GM12801 (cell line): ENCODE results near the gene ADGRD1.

ENCODE experiments used
- TF ChIP-seq, protein P1 (sequence below): IDR thresholded peaks from one replicate; pipeline ENCODE4 v1.5.1; 2011; ENCODE audit warnings: control low read depth; ENCODE audit not compliant: insufficient read length; ENCODE audit errors: extremely low read depth

Gene ADGRD1

DNA sequence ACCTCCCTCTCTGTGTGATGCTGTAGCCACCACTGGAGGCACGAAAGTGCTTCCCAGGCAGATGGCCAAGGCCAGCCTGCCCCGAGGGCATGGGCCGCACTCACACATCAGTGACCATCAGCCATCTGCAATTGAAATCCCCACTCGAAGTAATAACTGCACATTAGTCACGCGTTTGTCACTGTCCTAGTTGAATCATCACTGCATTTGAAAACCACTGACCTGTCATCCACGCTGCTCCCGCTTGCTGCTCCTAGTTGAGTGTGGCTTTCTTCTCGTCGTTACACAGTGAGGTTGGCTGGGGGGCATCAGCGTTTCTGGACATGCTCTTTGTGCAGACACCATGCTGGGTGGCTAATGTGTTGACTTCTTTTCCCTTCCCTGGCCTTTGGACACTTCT lies 176.1 kb downstream of the ADGRD1 start:
- TF ChIP-seq, protein P1, sequence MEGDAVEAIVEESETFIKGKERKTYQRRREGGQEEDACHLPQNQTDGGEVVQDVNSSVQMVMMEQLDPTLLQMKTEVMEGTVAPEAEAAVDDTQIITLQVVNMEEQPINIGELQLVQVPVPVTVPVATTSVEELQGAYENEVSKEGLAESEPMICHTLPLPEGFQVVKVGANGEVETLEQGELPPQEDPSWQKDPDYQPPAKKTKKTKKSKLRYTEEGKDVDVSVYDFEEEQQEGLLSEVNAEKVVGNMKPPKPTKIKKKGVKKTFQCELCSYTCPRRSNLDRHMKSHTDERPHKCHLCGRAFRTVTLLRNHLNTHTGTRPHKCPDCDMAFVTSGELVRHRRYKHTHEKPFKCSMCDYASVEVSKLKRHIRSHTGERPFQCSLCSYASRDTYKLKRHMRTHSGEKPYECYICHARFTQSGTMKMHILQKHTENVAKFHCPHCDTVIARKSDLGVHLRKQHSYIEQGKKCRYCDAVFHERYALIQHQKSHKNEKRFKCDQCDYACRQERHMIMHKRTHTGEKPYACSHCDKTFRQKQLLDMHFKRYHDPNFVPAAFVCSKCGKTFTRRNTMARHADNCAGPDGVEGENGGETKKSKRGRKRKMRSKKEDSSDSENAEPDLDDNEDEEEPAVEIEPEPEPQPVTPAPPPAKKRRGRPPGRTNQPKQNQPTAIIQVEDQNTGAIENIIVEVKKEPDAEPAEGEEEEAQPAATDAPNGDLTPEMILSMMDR = no peak

DNA sequence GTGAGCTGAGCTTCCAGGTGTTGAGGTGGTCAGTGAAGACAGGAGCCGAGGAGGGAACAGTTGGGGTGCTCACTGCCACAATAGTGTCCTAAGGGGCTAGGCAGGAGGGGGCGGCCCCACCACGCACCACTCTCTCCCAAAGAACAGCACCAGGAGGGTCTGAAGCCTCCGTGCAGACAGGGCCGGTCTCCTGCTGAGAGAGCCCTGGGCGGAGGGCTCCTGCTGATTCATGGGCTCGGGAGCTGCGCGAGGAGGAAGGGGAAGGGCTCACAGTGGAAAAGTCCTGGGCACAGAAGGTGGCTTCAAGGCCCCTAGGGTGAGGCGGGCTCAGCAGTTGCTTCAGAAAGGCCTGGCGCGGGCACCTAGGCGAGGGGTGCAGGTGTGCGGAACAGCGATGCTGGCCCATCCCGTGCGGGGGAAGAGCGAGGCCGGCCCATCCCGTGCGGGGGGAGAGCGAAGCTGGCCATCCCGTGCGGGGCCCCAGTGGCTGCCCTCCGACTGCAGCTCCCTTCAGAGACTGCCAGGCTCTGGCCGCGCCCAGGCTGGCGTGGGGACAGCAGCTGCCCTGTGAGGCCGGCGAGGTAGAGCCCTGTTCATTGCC lies 176.7 kb downstream of the ADGRD1 start:
- TF ChIP-seq, protein P1 = no peak

DNA sequence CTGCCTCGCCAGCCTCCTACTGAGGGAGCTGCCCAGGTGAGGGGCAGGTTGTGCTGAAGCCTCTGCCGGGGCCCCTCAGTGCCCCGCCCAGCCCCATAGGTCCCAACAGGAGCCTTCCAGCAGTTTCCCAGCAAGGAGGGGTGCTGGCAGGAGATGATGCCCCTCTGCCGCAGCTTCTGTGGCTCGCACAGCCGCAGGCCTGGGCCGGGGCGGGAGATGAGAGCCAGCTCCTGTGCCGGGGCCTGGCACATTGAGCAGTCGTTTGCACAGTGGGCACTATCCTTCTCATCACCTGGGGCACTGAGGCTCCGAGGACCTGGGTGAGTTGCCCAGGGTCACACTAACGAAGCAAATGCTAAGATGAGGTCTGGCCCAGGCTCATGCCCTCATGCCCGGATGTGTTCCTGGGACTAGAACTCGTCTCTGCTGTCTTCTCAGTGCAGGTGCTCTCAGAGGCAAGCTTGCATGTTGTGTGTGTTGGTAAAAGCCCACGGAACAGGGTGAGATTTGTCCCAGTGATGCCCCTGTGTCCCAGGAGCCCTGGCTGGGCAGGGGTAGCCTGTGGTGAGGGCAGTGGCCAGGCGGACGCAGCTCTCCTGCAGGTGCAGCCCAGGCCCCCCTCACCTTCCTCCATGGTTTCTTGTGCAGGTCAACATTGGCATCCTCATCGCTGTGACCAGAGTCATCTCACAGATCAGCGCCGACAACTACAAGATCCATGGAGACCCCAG lies 177.5 kb downstream of the ADGRD1 start:
- TF ChIP-seq, protein P1 = no peak

DNA sequence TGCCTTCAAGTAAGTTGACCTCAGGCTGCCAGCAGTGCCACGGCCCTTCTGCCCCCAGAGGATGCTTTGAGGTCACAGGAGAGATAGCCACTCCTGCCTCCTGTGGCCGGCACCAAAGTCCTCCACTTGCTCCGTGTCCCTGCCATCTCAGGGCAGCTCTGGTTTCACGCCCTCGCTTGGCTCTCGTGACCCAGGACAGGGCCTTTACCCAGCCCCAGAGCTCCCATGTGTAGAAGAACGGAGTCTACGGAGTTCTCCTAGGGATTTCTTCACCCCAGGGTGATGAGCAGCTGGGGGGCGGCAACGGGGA lies 178.1 kb downstream of the ADGRD1 start:
- TF ChIP-seq, protein P1 = no peak

DNA sequence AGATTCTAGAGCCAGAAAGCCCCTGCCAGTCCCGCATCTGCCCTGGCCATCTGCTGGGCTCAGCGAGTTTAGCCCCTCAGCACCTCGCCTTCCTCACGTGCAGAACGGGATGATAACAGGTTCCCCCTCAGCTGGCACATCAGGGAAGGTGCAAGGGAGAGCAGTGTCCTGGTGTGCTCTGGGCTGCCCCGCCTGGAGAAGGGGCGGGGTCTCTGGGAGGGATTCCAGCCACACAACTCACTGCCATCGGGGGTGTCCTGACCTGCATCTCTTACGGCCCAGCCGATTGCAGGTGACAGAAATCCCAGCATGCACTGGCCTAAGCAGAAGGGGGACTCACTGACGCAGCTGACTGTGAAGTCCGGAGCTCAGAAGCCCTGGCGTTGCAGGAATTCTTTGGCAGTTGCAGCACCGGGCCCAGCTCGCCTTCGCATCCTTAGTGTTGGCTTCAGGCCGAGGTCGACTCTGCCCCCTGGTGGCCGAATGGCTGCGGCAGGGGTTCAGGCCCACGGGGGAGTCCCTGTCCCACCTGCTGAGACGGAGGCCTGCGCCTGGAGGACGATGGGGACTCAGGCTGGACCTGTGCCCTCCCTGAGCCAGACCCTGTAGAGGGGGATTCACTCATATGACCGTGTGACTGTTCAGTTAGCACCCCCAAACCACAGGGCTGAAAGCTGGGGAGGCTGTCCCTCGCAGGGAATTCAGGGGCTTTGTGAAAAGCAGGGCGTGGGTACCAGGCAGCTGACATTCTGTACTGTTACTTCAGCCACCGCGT lies 178.6 kb downstream of the ADGRD1 start:
- TF ChIP-seq, protein P1 = no peak

DNA sequence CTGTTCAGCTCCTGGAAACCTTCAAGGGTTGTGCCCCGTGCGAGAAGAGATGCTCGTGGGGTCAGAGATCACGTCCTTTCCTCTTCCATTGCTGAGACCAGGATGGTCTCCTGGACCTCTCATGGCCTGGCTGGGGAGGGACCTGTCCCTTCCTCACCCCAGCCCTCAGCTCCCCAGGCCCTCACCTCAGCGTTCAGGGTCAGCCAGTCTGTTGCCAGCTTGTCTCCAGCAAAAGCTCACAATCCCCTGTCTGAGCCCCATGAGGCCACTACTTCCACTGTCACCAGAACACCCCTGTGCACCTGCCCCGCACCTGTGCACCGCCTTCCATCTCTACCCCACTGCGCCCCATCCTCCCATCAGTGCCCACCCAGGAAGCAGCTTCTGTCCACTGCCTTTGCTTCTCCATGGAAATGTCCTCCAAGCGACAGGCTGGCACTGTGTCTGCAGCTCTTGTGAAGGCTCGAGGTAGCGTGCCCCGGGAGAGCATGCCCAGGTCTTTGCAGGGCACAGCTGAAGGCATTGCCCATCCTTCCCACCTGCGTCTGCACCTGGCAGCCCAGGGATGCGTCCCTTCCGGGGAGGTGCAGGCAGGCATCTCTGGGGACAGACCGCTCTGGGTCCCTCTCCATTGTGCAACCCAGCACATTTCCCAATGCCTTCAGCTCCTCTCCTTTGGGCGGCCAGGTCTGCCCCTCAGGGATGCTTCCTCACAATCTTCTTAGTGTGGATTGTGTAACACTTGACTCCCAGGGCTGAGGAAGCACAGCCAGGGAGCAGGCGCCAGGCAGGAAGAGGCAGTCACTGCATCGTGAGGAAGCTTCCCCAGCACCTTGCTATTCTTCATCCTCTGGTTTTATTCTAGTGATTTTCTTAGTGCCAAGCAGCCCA lies 179.6 kb downstream of the ADGRD1 start:
- TF ChIP-seq, protein P1 = no peak

DNA sequence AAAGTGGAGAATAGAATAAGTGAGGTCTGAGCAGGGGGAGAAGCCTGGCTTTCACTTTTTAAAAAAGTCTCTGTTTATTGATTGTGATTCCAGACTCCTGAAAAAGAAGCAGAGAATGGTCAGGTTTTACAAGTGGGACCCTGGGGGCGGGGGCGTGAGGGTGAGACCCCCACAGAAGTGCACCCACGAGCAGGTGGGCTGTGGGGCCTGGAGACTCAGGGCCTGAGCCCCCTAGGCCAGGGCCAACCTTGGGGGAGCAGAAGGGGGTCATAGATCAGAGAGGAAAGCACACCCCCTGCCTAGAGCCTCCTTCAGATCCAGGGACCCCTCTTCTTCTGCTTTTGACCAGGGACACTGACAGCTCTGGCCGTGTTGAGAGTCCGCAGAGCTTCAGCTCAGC lies 180.3 kb downstream of the ADGRD1 start:
- TF ChIP-seq, protein P1 = no peak
